HEK293 (cell line): ENCODE measurements around the gene NEK10.

Experiments
- CTCF ChIA-PET: fragments of 350-600 bp; formaldehyde crosslinking; extraction: SDS; loops from one replicate; lab custom pipeline; 2021; ENCODE audit warnings: antibody characterized with exemption; lab: Yijun Ruan, JAX
- POLR2A ChIA-PET: fragments of 300-600 bp; formaldehyde crosslinking; extraction: SDS; loops from one replicate; lab custom pipeline; 2020; ENCODE audit warnings: antibody characterized with exemption, inconsistent platforms; lab: Yijun Ruan, JAX
- H3K27ac ChIP-seq: fragments of 200-500 bp; sonication (Bioruptor generic); 2 replicates; pipeline ENCODE4 v1.5.1; 2014; ENCODE audit warnings: low read depth, low read length, control low read depth, inconsistent platforms; ENCODE audit errors: extremely low read depth
- H3K36me3 ChIP-seq, 2 experiments: fragments of 200-500 bp in 1 of 2; sonication (Bioruptor generic) in 1 of 2; 1 replicate in 1 of 2; 2 replicates in 1 of 2; pipeline ENCODE4 v1.5.1; 2014 to 2017; ENCODE audit warnings: inconsistent platforms in 2 of 2, low read length in 2 of 2; ENCODE audit not compliant: control insufficient read depth in 2 of 2, insufficient read depth in 1 of 2
- H3K4me1 ChIP-seq: fragments of 200-500 bp; sonication (Bioruptor generic); 2 replicates; pipeline ENCODE4 v1.5.1; 2014; ENCODE audit warnings: mild to moderate bottlenecking, low read length, inconsistent platforms; ENCODE audit not compliant: control insufficient read depth, insufficient read depth
- H3K4me3 ChIP-seq: 2 replicates; pipeline ENCODE4 v1.5.1; 2011; ENCODE audit warnings: low read depth, mild to moderate bottlenecking, control low read depth, low read length, moderate library complexity
- H3K9me3 ChIP-seq: fragments of 200-500 bp; sonication (Bioruptor generic); 2 replicates; pipeline ENCODE4 v1.5.1; 2014; ENCODE audit warnings: low read depth, low read length, inconsistent platforms; ENCODE audit not compliant: control insufficient read depth, insufficient read depth
- BCL11B ChIP-seq: fragments of 450-650 bp; formaldehyde crosslinking; IDR thresholded peaks from 2 replicates; pipeline ENCODE4 v1.5.1; 2016; ENCODE audit warnings: low read depth, missing biosample characterization, missing genetic modification characterization
- ELK4 ChIP-seq: IDR thresholded peaks from 2 replicates; pipeline ENCODE4 v1.6.1; 2011; ENCODE audit warnings: mild to moderate bottlenecking, low read depth, low read length, borderline replicate concordance
- GLI4 ChIP-seq: fragments of 450-650 bp; formaldehyde crosslinking; IDR thresholded peaks from 2 replicates; pipeline ENCODE4 v1.5.1; 2016; ENCODE audit warnings: missing biosample characterization, missing genetic modification characterization
- GLIS2 ChIP-seq: fragments of 450-650 bp; formaldehyde crosslinking; IDR thresholded peaks from 2 replicates; pipeline ENCODE4 v1.5.1; 2016; ENCODE audit warnings: missing biosample characterization, missing genetic modification characterization
- KLF10 ChIP-seq: fragments of 450-650 bp; IDR thresholded peaks from 2 replicates; pipeline ENCODE4 v1.5.1; 2018; ENCODE audit warnings: missing biosample characterization, mild to moderate bottlenecking, missing genetic modification characterization
- OSR2 ChIP-seq: fragments of 450-650 bp; formaldehyde crosslinking; IDR thresholded peaks from 2 replicates; pipeline ENCODE4 v1.5.1; 2016; ENCODE audit warnings: missing biosample characterization, missing genetic modification characterization
- REPIN1 ChIP-seq: fragments of 450-650 bp; formaldehyde crosslinking; IDR thresholded peaks from 2 replicates; pipeline ENCODE4 v1.5.1; 2017; ENCODE audit warnings: missing biosample characterization, missing genetic modification characterization, low read depth
- SP2 ChIP-seq: fragments of 450-650 bp; formaldehyde crosslinking; IDR thresholded peaks from 2 replicates; pipeline ENCODE4 v1.5.1; 2016; ENCODE audit warnings: missing biosample characterization, missing genetic modification characterization
- YY1 ChIP-seq: fragments of 450-650 bp; formaldehyde crosslinking; IDR thresholded peaks from 2 replicates; pipeline ENCODE4 v1.5.1; 2018; ENCODE audit warnings: missing biosample characterization, missing genetic modification characterization
- ZBTB1 ChIP-seq: fragments of 450-650 bp; formaldehyde crosslinking; IDR thresholded peaks from 2 replicates; pipeline ENCODE4 v1.5.1; 2016; ENCODE audit warnings: missing biosample characterization, missing genetic modification characterization
- ZBTB17 ChIP-seq: fragments of 450-650 bp; formaldehyde crosslinking; IDR thresholded peaks from 2 replicates; pipeline ENCODE4 v1.5.1; 2016; ENCODE audit warnings: missing biosample characterization, missing genetic modification characterization
- ZBTB8A ChIP-seq: fragments of 450-650 bp; formaldehyde crosslinking; IDR thresholded peaks from 2 replicates; pipeline ENCODE4 v1.5.1; 2016; ENCODE audit warnings: missing biosample characterization, missing genetic modification characterization
- ZEB2 ChIP-seq: fragments of 450-650 bp; formaldehyde crosslinking; IDR thresholded peaks from 2 replicates; pipeline ENCODE4 v1.5.1; 2016; ENCODE audit warnings: missing biosample characterization, missing genetic modification characterization
- ZNF114 ChIP-seq: fragments of 450-650 bp; formaldehyde crosslinking; IDR thresholded peaks from 2 replicates; pipeline ENCODE4 v1.5.0; 2017; ENCODE audit warnings: missing biosample characterization, missing genetic modification characterization
- ZNF132 ChIP-seq: fragments of 450-650 bp; formaldehyde crosslinking; IDR thresholded peaks from 2 replicates; pipeline ENCODE4 v1.5.1; 2017; ENCODE audit warnings: missing biosample characterization, missing genetic modification characterization, borderline replicate concordance
- ZNF16 ChIP-seq: fragments of 450-650 bp; formaldehyde crosslinking; IDR thresholded peaks from 2 replicates; pipeline ENCODE4 v1.5.1; 2016; ENCODE audit warnings: low read depth, missing biosample characterization, missing genetic modification characterization
- ZNF18 ChIP-seq: fragments of 450-650 bp; formaldehyde crosslinking; IDR thresholded peaks from 2 replicates; pipeline ENCODE4 v1.5.1; 2016; ENCODE audit warnings: missing biosample characterization, missing genetic modification characterization
- ZNF214 ChIP-seq: fragments of 450-650 bp; formaldehyde crosslinking; IDR thresholded peaks from 2 replicates; pipeline ENCODE4 v1.5.1; 2017; ENCODE audit warnings: missing biosample characterization, mild to moderate bottlenecking, missing genetic modification characterization, borderline replicate concordance
- ZNF350 ChIP-seq: fragments of 450-650 bp; formaldehyde crosslinking; IDR thresholded peaks from 2 replicates; pipeline ENCODE4 v1.5.0; 2017; ENCODE audit warnings: missing biosample characterization, mild to moderate bottlenecking, missing genetic modification characterization
- ZNF37A ChIP-seq: fragments of 450-650 bp; IDR thresholded peaks from 2 replicates; pipeline ENCODE4 v1.5.1; 2018; ENCODE audit warnings: missing biosample characterization, missing genetic modification characterization
- ZNF394 ChIP-seq: fragments of 450-650 bp; formaldehyde crosslinking; IDR thresholded peaks from 2 replicates; pipeline ENCODE4 v1.5.1; 2016; ENCODE audit warnings: missing biosample characterization, missing genetic modification characterization, mild to moderate bottlenecking, moderate library complexity, borderline replicate concordance
- ZNF404 ChIP-seq: fragments of 450-650 bp; formaldehyde crosslinking; IDR thresholded peaks from 2 replicates; pipeline ENCODE4 v1.5.1; 2017; ENCODE audit warnings: missing biosample characterization, missing genetic modification characterization
- ZNF433 ChIP-seq: fragments of 450-650 bp; formaldehyde crosslinking; IDR thresholded peaks from 2 replicates; pipeline ENCODE4 v1.5.1; 2016; ENCODE audit warnings: missing biosample characterization, missing genetic modification characterization, low read depth
- ZNF488 ChIP-seq: fragments of 450-650 bp; formaldehyde crosslinking; IDR thresholded peaks from 2 replicates; pipeline ENCODE4 v1.5.1; 2016; ENCODE audit warnings: missing biosample characterization, missing genetic modification characterization
- ZNF548 ChIP-seq: fragments of 450-650 bp; formaldehyde crosslinking; IDR thresholded peaks from 2 replicates; pipeline ENCODE4 v1.5.1; 2016; ENCODE audit warnings: missing biosample characterization, missing genetic modification characterization
- ZNF596 ChIP-seq: fragments of 450-650 bp; IDR thresholded peaks from 2 replicates; pipeline ENCODE4 v1.5.0; 2018; ENCODE audit warnings: missing biosample characterization, mild to moderate bottlenecking, missing genetic modification characterization, moderate library complexity
- ZNF629 ChIP-seq: fragments of 450-650 bp; formaldehyde crosslinking; IDR thresholded peaks from 2 replicates; pipeline ENCODE4 v1.5.1; 2017; ENCODE audit warnings: missing biosample characterization, missing genetic modification characterization
- ZNF645 ChIP-seq: fragments of 450-650 bp; formaldehyde crosslinking; IDR thresholded peaks from 2 replicates; pipeline ENCODE4; 2016; ENCODE audit warnings: missing biosample characterization, missing genetic modification characterization
- ZNF692 ChIP-seq: fragments of 450-650 bp; formaldehyde crosslinking; IDR thresholded peaks from 2 replicates; pipeline ENCODE4 v1.5.1; 2016; ENCODE audit warnings: missing biosample characterization, missing genetic modification characterization
- ZNF707 ChIP-seq: fragments of 450-650 bp; formaldehyde crosslinking; IDR thresholded peaks from 2 replicates; pipeline ENCODE4 v1.5.1; 2016; ENCODE audit warnings: missing biosample characterization, missing genetic modification characterization

Gene NEK10

GRCh38 chr3:27076815-27077630, 292.2 kb downstream of the NEK10 start:
- ChIA-PET POLR2A (no interaction called here), CTCF (no interaction called here)
- Histone ChIP-seq H3K27ac (no peak overlapping the region), H3K9me3 (no peaks in the 10 kb centered on the region), H3K4me3 (no peak overlapping the region), H3K4me1 (no peaks in the 10 kb centered on the region), H3K36me3 (no peaks in the 10 kb centered on the region)
- no peak for TF ChIP-seq ZEB2
- TF ChIP-seq ZNF645 (tag by site-specific recombination): no peak
- no peak for TF ChIP-seq BCL11B (tag by site-specific recombination)
- TF ChIP-seq OSR2 (tag by site-specific recombination): no peak
- no peak for TF ChIP-seq SP2 (tag by site-specific recombination)
- TF ChIP-seq ZBTB8A (tag by site-specific recombination): no peak
- TF ChIP-seq KLF10: no peak
- no peak for TF ChIP-seq ZNF132
- no peak for TF ChIP-seq ZNF16
- no peak for TF ChIP-seq ZNF350 (tag by site-specific recombination)
- no peak for TF ChIP-seq ZNF596 (tag by site-specific recombination)
- no peak for TF ChIP-seq ZNF394 (tag by site-specific recombination)
- TF ChIP-seq YY1 (tag by site-specific recombination): no peak
- no peak for TF ChIP-seq ZBTB17 (tag by site-specific recombination)
- TF ChIP-seq ZNF214 (tag by site-specific recombination): no peak
- TF ChIP-seq ELK4: no peak
- TF ChIP-seq ZNF548: no peak
- TF ChIP-seq REPIN1 (tag by site-specific recombination): no peak
- TF ChIP-seq ZNF692 (tag by site-specific recombination): no peak

- Histone ChIP-seq H3K27ac (no peak overlapping the region), H3K4me1 (no peaks in the 10 kb centered on the region), H3K9me3 (no peaks in the 10 kb centered on the region), H3K36me3 (no peaks in the 10 kb centered on the region), H3K4me3 (no peak overlapping the region)
- CTCF ChIA-PET: interaction anchor here (0.6 kb wide), 1 partner anchor 36 kb away, joined by 3 read pairs; no protein-coding TSS in a partner anchor
- POLR2A ChIA-PET: no interaction called here
- TF ChIP-seq GLI4 (tag by site-specific recombination): no peak
- TF ChIP-seq ZNF404 (tag by site-specific recombination): no peak
- TF ChIP-seq ZNF114 (tag by site-specific recombination): no peak
- no peak for TF ChIP-seq ZBTB1
- no peak for TF ChIP-seq ZNF18 (tag by site-specific recombination)
- no peak for TF ChIP-seq GLIS2 (tag by site-specific recombination)
- TF ChIP-seq ZNF707 (tag by site-specific recombination): no peak
- no peak for TF ChIP-seq ZNF37A (tag by site-specific recombination)
- no peak for TF ChIP-seq ZNF132
- TF ChIP-seq ZNF629: no peak
- TF ChIP-seq ZNF433 (tag by site-specific recombination): no peak
- no peak for TF ChIP-seq ZNF488
These were observed 294.3 kb downstream of the NEK10 start for GRCh38 chr3:27074914-27075313.
